EL (cell line): ENCODE measurements around the gene CENPW.

Experiments
- DNase-seq: peaks from one replicate; pipeline ENCODE4 v3.0.0-alpha.2; 2016

CENPW gene

GRCh38 chr6:126374372-126374771 is 34.5 kb downstream of the CENPW start:
- no peak for DNase-seq

- DNase-seq = no peak
These were observed 36.8 kb downstream of the CENPW start for GRCh38 chr6:126376682-126377081.

- no peak for DNase-seq
These were observed 37.8 kb downstream of the CENPW start for GRCh38 chr6:126377594-126378153.

- no peak for DNase-seq
These were observed 40.2 kb downstream of the CENPW start for GRCh38 chr6:126380072-126380583.

GRCh38 chr6:126381498-126381897 is 41.6 kb downstream of the CENPW start:
- DNase-seq = no peak

- DNase-seq = no peak
These were observed 43.3 kb downstream of the CENPW start for GRCh38 chr6:126383203-126383602.

GRCh38 chr6:126385536-126385935 is 45.6 kb downstream of the CENPW start:
- DNase-seq = no peak

GRCh38 chr6:126388104-126388598 is 48.2 kb downstream of the CENPW start:
- DNase-seq = no peak

GRCh38 chr6:126396131-126396530 is 56.2 kb downstream of the CENPW start:
- DNase-seq = no peak
